GM18861 (cell line): ENCODE results near the gene GLO1.
"Not testable (repeated sequence)": the region's sequence is repeated elsewhere in the genome, so short reads cannot be mapped to it uniquely, and the experiment has no call there.

Experiments
- ATAC-seq: cut with Tn5 transposase; IDR thresholded peaks from one replicate; pipeline ENCODE4 v1.9.1; 2021; ENCODE audit not compliant: unreplicated experiment

Gene GLO1

GRCh38 chr6:38708496-38708895 lies 5.6 kb upstream of the GLO1 start:
- no peak for ATAC-seq

DNA sequence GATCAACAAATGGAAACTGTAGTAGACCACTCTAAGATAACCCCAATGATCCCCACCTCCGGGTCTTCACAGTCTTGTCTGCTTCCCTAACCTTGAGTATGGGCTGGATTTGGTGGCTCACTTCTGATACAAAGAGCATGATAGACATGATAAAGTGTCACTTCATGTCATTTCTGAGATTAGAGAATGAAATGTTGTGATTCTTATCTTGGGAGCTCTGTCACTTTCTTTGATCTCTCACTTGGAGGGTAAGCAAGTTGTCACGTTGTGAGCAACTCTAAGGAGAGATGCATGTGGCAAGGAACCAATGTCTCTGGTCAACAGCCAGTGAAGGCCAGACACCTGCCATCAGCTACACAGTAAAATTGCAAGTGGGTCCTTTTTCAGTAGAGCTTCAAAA lies 3.0 kb upstream of the GLO1 start:
- no peak for ATAC-seq

DNA sequence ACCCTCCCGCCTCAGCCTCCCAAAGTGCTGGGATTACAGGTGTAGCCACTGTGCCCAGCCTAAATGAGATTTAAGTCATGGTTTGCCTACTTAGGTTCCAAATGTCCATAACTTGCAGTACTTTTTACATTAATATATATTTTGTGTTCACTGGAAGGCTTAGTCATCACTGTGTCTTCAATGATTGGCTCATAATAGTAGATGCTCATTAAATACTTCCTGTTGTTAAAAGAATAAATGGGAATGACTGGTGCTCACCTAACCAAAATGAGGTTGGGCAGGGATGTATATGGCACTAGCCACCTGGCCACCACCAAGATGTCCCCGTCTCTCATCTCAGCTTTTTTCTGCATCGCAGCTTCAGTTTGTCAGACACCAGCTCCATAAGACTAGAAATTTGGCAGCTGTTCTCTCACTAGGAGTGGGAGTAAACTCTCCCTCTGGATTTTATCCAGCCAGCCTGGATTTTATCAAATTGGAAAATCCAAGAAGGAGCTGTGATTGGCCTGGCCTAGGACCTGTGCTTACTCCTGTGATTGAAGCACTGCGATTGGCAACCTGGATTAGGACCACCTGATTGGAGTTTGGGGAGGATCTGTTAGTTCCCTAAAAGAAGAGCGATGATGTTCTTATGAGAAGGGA lies 1.1 kb upstream of the GLO1 start:
- no peak for ATAC-seq

DNA sequence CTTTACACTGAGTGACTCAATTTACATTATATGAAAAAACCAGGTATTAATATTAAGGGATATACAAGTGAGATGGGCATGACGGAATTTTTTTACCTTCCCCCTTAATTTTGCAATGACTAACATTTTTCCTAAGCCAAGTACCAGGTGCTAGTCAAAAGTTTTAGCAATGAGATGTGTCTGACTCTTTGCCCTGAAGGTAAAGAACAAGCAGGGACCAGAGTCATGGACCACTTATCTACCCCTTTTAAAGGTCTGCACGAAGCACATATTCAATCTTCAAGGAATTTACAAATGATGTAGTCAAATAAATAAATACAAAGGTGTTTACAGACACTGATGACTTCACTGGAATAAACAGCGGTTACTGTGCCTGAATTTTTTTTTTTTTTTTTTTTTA lies 1.4 kb downstream of the GLO1 start:
- ATAC-seq: no peak

DNA sequence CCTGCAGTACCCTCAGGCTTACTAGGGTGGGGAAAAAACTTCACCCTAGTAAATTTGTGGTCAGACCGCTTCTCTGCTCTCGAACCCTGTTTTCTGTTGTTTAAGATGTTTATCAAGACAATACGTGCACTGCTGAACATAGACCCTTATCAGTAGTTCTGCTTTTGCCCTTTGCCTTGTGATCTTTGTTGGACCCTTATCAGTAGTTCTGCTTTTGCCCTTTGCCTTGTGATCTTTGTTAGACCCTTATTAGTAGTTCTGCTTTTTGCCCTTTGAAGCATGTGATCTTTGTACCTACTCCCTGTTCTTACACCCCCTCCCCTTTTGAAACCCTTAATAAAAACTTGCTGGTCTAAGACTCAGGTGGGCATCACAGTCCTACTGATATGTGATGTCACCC lies 3.2 kb downstream of the GLO1 start:
- ATAC-seq: not testable (repeated sequence)

DNA sequence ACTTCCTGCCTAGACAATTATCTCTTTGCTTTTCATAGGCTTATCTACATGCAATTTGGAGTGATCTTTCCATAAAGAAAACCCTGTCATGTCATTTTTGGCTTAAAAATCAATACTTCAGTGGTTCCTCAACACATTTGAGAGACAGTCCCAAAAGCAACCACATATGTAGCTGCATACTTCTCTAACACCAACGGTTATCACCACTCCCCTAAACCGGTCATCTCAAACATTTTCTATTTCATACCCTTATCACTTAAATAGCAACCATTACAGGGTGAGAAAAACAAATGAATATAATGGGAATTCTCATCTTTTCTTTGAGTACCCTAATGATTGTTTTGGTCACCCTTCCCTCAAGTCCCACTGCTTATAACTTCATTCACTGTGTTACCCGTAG lies 5.1 kb downstream of the GLO1 start:
- ATAC-seq: no peak

DNA sequence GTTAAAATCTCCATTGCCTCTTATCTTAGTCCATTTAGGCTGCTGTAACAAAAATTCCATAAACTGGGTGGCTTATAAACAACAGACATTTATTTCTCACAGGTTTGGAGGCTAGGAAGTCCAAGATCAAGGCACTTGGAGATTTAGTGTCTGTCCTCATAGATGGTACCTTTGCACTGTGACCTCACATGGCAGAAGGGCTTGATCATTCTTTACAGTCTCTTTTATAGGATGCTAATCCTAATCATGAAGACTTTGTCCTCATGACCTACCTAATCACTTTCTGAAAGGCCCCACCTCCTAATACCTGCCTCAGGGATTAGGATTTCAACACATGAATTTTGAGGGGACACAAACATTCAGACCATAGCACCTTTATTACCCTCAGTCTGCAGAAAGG lies 6.6 kb downstream of the GLO1 start:
- ATAC-seq: no peak

DNA sequence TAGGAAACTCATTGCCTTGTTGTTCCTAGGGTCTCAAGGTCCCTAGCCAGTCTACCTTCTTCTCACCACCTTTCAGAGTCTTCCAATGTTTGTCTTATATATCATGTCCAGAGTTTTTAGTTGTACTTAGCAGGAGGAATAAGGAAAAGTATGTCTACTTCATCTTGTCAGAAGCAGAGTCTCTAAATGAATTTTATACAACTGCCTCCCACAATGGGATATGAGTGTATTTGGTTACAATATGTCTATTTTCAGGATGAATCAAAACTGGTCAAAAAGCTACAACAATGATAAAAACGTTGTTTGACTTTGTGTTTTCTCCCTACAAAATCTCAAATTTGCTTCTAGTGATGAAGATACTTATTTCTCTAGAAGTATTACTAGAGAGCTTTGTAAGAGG lies 7.0 kb downstream of the GLO1 start:
- ATAC-seq: no peak

GRCh38 chr6:38695227-38695900 lies 7.6 kb downstream of the GLO1 start:
- no peak for ATAC-seq

DNA sequence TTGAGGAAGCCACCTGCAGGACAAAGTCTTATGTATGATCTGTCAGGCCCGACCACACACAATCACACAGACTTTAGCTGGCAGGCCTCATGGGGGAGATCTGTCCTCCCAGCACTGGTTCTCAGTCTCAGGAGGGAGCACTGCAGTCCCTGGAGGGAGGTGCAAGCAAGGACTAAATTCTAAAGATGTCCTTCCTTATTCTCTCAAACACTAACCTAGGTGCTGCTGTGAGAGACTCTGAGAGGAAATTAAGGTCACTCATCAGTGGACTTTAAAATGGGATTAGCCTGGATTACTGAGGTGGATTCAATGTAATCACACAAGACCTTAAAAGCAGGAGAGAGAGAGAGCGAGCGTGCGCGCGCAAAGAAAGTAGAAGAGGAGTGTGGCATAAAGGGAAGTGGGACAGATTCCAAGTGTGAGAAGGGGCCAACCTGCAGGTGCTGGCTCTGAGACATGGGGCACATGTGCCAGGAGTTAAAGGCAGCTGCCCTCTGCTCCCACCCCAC lies 14.3 kb downstream of the GLO1 start:
- ATAC-seq: peak; percentile 82

DNA sequence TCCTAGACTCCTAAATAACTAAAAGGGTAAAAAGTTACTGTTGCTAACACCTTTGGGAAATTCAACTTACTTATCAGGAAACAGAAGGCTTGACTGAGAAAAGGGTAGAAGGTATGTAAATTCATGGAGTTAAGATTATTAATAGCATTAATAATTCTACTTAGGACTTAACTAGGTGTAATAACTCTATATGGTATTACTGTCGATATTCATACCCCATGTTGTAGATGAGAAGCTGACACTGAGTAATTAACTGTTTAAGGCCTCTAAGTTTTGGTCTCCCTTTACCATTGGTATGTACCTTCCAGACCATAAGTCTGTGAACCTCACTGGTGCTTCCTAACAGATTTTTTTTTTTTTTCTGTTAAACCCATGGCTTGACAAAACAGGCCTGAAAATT lies 15.4 kb downstream of the GLO1 start:
- no peak for ATAC-seq

- no peak for ATAC-seq
These were observed 15.9 kb downstream of the GLO1 start for GRCh38 chr6:38687043-38687353.

GRCh38 chr6:38686270-38687042 lies 16.5 kb downstream of the GLO1 start:
- no peak for ATAC-seq

- ATAC-seq: no peak
These were observed 18.0 kb downstream of the GLO1 start for GRCh38 chr6:38684904-38685303.

DNA sequence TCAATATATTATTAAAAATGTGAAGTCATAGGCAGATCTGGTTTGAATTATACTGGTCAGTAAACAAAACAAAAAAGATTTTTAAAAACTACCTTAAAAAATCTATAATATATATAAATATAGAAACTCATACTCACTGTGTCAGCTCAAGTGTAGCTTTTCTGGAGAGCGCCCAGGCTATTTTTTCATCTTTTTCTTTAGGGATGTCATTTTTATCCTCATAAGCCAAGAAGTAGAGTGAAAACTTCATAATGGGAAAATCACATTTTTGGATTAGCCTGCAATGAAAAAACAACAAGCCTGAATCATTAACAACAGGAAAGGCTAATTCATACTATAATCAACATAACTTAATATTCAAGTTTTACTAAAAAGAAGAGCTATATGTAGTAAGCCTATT lies 18.7 kb downstream of the GLO1 start:
- no peak for ATAC-seq

GRCh38 chr6:38681850-38682249 lies 21.1 kb downstream of the GLO1 start:
- no peak for ATAC-seq

- no peak for ATAC-seq
These were observed 23.3 kb downstream of the GLO1 start for GRCh38 chr6:38679668-38680067.

DNA sequence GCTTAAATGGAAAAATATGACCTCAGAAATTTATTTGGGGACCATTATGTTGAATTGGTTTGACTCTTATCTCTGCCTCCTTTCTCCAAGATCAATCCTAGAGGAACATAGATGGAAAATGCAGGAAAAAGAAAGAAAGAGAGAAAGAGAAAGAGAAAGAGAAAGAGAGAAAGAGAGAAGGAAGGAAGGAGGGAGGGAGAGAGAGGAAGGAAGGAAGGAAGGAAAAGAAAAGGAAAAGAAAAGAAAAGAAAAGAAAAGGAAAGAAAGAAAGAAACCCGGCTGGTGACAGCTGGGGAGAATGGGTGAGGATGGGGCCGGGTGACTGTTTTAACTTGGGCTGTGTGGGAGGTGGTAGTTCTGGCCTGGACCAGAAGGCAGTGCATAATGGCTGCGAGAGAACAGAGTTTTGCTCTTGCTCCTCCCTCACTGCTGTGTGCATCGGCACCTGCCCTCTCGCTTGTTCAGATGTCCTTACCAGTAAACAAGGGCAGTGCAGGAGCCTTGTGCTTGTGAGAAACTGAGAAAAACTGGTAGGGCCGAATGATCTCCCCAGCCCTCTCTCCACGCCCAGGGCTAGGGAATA lies 24.7 kb downstream of the GLO1 start:
- ATAC-seq: no peak

- ATAC-seq: no peak
These were observed 25.9 kb downstream of the GLO1 start for GRCh38 chr6:38676974-38677544.

GRCh38 chr6:38676236-38676973 lies 26.5 kb downstream of the GLO1 start:
- no peak for ATAC-seq
